Activated naive CD4-positive, alpha-beta T cell treated with anti-CD3 and anti-CD28 coated beads for 36 hours (primary cell): ENCODE data around the gene EXD2. TPM values are rescaled to one million over a fixed set of nuclear protein-coding genes. Genes with fewer than 3 reads are reported as not detected.
"Not testable (repeated sequence)": the region's sequence is repeated elsewhere in the genome, so short reads cannot be mapped to it uniquely, and the experiment has no call there.

Source experiments
- CTCF ChIA-PET: fragments of 350-600 bp; sonication (Branson Sonifier 250); formaldehyde crosslinking; loops from one replicate; lab custom pipeline; 2021; ENCODE audit warnings: antibody characterized with exemption; lab: Charles Lee
- DNase-seq: peaks from one replicate; pipeline ENCODE4 v3.0.0-alpha.2; 2020
- H3K27ac Mint-ChIP-seq: one replicate; pipeline ENCODE4 v1.8.0; 2021; ENCODE audit warnings: mild to moderate bottlenecking, mixed read lengths
- H3K27me3 Mint-ChIP-seq: one replicate; pipeline ENCODE4 v1.8.0; 2021; ENCODE audit warnings: low read depth, mixed read lengths
- H3K36me3 Mint-ChIP-seq: one replicate; pipeline ENCODE4 v1.8.0; 2021; ENCODE audit warnings: low read depth, mixed read lengths
- H3K4me1 Mint-ChIP-seq: one replicate; pipeline ENCODE4 v1.8.0; 2021; ENCODE audit warnings: low read depth, mixed read lengths
- H3K4me3 Mint-ChIP-seq: one replicate; pipeline ENCODE4 v1.8.0; 2021; ENCODE audit warnings: mild to moderate bottlenecking, moderate library complexity, mixed read lengths
- H3K9me3 Mint-ChIP-seq: one replicate; pipeline ENCODE4 v1.8.0; 2021; ENCODE audit warnings: mixed read lengths
- intact Hi-C: fragments of 100-400 bp; cut with micrococcal nuclease; formaldehyde crosslinking; loops from one replicate; pipeline ENCODE4 v1.15.1; 2023
- total RNA-seq, 2 experiments: library from RNA; stranded (reverse); gene quantifications; one replicate each; pipeline ENCODE4 v1.2.3, GENCODE V29; 2021

The EXD2 gene
- total RNA-seq, 2 experiments from 2014 or later, result 11.8 to 12.7 TPM

DNA sequence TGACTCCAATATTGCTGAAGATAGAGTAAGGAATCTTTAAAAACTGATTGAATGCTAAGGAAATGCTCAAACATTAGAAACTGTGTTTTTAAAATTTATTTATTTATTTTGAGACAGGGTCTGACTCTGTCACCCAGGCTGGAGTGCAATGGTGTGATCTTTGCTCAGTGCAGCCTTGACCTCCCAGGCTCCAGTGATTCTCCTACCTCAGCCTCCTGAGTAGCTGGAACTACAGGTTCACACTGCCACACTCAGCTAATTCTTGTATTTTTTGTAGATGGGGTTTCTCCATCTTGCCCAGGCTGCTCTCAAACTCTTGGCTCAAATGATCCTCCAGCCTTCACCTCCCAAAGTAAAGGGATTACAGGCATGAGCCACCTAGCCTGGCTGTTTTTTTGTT is 35.1 kb upstream of the EXD2 start:
- Mint-ChIP-seq H3K36me3 (peaks cover 4% of the 10 kb centered on the region), H3K9me3 (no peaks in the 10 kb centered on the region), H3K4me3 (no peak overlapping the region), H3K27me3 (peaks cover 6% of the 10 kb centered on the region), H3K27ac (no peak overlapping the region), H3K4me1 (peaks cover 5% of the 10 kb centered on the region)
- DNase-seq, result no peak
- intact Hi-C loops, result no loop called here
- CTCF ChIA-PET, result interaction anchor here (1.2 kb wide), 1 partner anchor 27 kb away, joined by 5 read pairs; no protein-coding TSS in a partner anchor

DNA sequence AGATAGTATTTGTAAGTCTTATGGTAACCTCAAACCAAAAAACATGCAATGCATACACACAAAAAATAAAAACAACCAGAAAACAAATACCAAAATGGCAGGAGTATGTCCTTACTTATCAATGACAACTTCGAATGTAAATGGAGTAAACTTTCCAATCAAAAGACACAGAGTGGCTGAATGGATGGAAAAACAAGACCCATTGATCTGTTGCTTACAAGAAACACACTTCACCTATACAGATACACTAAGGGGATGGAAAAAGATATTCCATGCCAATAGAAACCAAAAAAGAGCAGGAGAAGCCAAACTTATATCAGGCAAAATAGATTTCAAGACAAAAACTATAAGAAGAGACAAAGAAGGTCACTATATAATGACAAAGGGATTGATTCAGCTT is 29.7 kb upstream of the EXD2 start:
- Mint-ChIP-seq H3K9me3 (peaks cover 4% of the 10 kb centered on the region), H3K27ac (no peak overlapping the region), H3K4me1 (no peaks in the 10 kb centered on the region), H3K27me3 (peaks cover 6% of the 10 kb centered on the region), H3K4me3 (no peak overlapping the region), H3K36me3 (peaks cover 2% of the 10 kb centered on the region)
- CTCF ChIA-PET, result no interaction called here
- no peak for DNase-seq
- intact Hi-C loops, result no loop called here

DNA sequence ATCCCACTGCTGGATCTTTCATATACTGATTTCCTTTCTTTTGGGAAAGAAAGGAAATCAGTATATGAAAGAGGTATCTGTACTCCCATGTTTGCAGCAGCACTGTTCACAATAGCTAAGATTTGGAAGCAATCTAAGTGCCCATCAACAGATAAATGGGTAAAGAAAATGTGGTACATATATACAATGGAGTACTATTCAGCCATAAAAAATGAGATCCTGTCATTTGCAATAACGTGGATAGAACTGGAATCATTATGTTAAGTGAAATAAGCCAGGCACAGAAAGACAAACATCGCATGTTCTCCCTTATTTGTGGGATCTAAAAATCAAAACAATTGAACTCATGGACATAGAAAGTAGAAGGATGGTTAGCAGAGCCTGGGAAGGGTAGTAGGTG is 25.5 kb upstream of the EXD2 start:
- H3K4me1 Mint-ChIP-seq, intact Hi-C loops, CTCF ChIA-PET, DNase-seq, H3K36me3 Mint-ChIP-seq, H3K27ac Mint-ChIP-seq, H3K4me3 Mint-ChIP-seq, H3K9me3 Mint-ChIP-seq, H3K27me3 Mint-ChIP-seq: not testable (repeated sequence)

DNA sequence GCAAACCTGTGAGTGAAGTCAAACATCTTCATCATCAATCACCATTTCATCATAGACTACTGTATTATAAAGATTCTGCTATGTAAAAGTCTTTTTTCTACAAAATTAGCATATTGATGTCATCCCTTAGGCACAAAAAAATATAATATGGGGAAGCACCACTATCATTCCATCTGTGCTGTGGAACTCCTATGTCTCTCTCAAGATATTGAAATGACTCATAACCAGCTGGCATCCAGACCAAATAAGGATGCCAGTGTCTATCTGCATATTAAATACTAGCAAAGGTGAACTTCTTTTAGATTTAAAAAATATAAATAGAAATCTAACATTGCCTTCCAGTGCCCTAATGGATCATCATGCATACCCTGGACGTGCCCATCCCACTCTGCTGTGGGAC is 20.5 kb upstream of the EXD2 start:
- Mint-ChIP-seq H3K27me3 (no peaks in the 10 kb centered on the region), H3K4me1 (no peaks in the 10 kb centered on the region), H3K9me3 (no peaks in the 10 kb centered on the region), H3K27ac (no peak overlapping the region), H3K36me3 (no peaks in the 10 kb centered on the region), H3K4me3 (no peak overlapping the region)
- CTCF ChIA-PET, result no interaction called here
- intact Hi-C loops, result no loop called here
- DNase-seq, result no peak

DNA sequence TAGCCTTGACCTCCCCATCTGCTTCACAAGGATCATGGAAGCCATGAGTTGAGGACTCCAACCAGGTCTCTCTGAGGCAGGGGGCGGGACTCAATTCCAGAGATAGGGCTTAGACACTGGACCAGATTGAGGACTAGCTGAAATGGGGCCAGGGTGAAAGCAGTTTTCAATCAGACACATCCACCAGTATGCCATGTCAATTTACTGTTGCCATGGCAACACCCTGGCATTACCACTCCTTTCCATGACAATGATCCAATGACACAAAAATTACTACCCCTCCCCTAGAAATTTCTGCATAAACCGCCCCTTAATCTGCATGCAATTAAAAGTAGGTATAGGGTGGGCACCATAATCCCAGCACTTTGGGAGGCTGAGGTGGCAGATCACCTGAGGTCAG is 19.7 kb upstream of the EXD2 start:
- no peaks in the 10 kb centered on the region for H3K27me3 Mint-ChIP-seq
- H3K36me3 Mint-ChIP-seq, result no peaks in the 10 kb centered on the region
- no peaks in the 10 kb centered on the region for H3K9me3 Mint-ChIP-seq
- no peak overlapping the region for H3K27ac Mint-ChIP-seq
- DNase-seq, result no peak
- intact Hi-C loops, result no loop called here
- CTCF ChIA-PET, result no interaction called here
- H3K4me1 Mint-ChIP-seq, result no peaks in the 10 kb centered on the region
- H3K4me3 Mint-ChIP-seq, result no peak overlapping the region

DNA sequence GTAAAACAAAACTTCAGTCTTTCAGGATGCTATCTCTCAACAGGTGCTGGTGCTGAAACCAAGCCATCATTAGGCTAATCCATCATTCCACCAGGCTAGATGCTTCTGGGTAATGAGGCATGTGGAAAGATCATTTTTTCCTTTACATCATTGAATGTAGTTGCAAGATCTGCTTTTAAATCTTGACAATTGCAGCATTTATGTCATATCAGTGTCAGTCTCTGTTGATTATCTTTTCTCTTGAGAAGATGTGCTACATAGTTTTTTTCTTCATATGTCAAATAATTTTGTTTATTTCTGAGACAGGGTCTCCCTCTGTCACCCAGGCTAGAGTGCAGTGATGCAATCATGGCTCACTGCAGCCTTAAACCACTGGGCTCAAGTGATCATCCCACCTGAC is 16.2 kb upstream of the EXD2 start:
- CTCF ChIA-PET, result interaction anchor here (0.6 kb wide), 1 partner anchor 247 kb away, joined by 3 read pairs; no protein-coding TSS in a partner anchor
- Mint-ChIP-seq H3K27me3 (no peaks in the 10 kb centered on the region), H3K4me1 (no peaks in the 10 kb centered on the region), H3K4me3 (no peak overlapping the region), H3K9me3 (no peaks in the 10 kb centered on the region), H3K27ac (no peak overlapping the region), H3K36me3 (no peaks in the 10 kb centered on the region)
- no peak for DNase-seq
- intact Hi-C loops, result no loop called here

DNA sequence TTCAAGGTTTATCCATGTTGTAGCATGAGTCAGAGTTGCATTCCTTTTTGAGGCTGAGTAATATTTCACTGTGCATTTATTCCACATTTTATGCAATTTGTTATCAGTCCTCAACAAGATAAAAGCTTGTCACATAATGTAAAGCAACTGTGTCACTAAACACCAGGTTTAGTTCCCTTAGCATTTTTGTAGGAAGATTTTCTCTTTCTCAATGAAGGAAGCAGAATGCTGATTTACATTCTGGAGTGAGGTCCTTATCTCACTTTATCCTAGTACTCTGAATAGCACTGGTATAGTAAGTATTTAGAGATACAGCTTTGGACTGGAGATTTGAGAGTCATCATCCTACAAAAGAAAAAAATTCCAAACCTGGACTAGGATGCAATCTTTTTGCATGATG is 9.8 kb upstream of the EXD2 start:
- Mint-ChIP-seq H3K27me3 (no peaks in the 10 kb centered on the region), H3K9me3 (no peaks in the 10 kb centered on the region), H3K36me3 (no peaks in the 10 kb centered on the region), H3K4me3 (no peak overlapping the region), H3K27ac (no peak overlapping the region), H3K4me1 (no peaks in the 10 kb centered on the region)
- intact Hi-C loops, result no loop called here
- no peak for DNase-seq
- CTCF ChIA-PET, result interaction anchor here (0.7 kb wide), 1 partner anchor 14 kb away, joined by 4 read pairs; no protein-coding TSS in a partner anchor

DNA sequence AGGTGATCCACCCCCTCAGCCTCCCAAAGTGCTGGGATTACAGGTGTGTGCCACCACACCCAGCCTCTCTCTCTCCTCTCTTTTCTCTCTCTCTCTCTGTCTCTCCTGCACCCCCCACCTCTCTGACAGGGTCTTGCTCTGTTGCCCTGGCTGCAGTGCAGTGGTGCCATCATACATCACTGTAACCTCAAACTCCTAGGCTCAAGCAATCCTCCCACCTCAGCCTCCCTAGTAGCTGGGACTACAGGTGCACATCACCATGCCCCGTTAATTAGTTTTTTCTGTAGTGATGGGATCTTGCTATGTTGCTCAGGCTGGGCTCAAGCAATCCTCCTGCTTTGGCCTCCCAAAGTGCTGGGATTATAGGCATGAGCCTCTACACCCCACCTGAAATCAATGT is 8.7 kb upstream of the EXD2 start:
- H3K36me3 Mint-ChIP-seq, DNase-seq, H3K4me1 Mint-ChIP-seq, CTCF ChIA-PET, H3K9me3 Mint-ChIP-seq, H3K27me3 Mint-ChIP-seq, intact Hi-C loops, H3K4me3 Mint-ChIP-seq, H3K27ac Mint-ChIP-seq: not testable (repeated sequence)

DNA sequence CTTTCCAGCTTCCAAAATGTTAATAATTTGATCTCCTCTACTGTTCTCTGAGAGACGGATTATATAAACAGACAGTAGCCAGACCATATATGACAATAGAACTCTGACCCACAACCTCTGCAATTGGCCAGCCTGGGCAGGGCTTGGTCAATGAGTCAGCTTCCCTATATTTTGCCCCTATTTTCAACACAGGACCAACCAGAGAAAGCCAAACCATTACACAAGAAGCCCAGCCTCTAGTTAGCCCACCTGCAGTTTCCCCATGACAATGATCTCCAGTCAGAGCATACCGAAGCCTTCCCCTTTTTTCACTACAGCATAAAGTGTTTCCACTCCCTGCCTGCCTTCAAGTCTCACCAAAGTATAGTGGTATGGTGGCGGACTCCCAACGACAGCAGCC is 7.6 kb upstream of the EXD2 start:
- Mint-ChIP-seq H3K27ac (no peak overlapping the region), H3K36me3 (no peaks in the 10 kb centered on the region), H3K4me1 (no peaks in the 10 kb centered on the region), H3K4me3 (no peak overlapping the region), H3K27me3 (no peaks in the 10 kb centered on the region), H3K9me3 (no peaks in the 10 kb centered on the region)
- DNase-seq, result no peak
- CTCF ChIA-PET, result no interaction called here
- intact Hi-C loops, result no loop called here

DNA sequence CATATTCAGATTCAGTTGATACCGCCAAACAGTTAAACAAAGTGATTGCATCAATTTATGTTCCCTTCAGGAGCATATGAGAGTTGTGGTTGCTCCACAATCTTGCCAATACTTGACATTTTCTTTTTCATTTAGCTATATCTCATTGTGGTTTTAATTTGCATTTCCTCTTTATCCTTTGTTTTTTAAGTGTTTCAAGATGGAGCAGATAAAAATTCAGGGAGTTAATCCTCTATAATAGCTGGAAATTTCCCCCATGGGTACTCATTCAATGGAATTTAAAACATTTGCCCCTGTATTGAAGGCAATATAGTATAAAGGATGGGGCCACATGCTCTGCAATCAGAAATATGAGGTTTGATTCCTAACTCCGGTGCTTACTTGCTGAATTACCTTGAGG is 1.1 kb upstream of the EXD2 start:
- no peak overlapping the region for H3K4me3 Mint-ChIP-seq
- DNase-seq, result no peak
- intact Hi-C loops, result loop anchor here (5.0 to 10.0 kb wide), 2 partner anchors 205 to 1373 kb away; partner anchors contain the start of genes RAD51B and ZFYVE26
- CTCF ChIA-PET, result interaction anchor here (1.2 kb wide), 1 partner anchor 61 kb away, joined by 7 read pairs; no protein-coding TSS in a partner anchor
- peaks cover 23% of the 10 kb centered on the region for H3K4me1 Mint-ChIP-seq
- H3K36me3 Mint-ChIP-seq, result no peaks in the 10 kb centered on the region
- no peak overlapping the region for H3K27ac Mint-ChIP-seq
- H3K9me3 Mint-ChIP-seq, result no peaks in the 10 kb centered on the region
- no peaks in the 10 kb centered on the region for H3K27me3 Mint-ChIP-seq

DNA sequence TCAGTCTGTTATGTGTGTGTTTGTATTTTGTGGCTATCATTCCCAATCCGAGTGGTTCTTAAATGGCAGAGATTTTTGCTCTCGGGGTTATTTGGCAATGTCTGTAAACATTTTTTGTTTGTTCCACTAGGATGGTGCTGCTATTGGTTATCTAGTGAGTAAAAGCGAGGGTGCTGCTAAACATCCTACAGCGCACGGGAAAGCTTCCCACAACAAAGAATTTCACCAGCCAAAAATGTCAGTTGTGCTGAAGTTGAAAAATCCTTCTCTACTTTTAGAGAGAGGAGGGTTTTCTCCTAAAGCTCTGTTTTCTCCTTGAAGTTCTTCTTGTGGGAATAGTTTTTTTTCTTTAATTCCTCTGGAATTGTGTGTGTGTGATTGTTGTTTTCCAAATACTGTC is 2.4 kb downstream of the EXD2 start:
- H3K4me1 Mint-ChIP-seq, result peaks cover 23% of the 10 kb centered on the region
- H3K36me3 Mint-ChIP-seq, result no peaks in the 10 kb centered on the region
- H3K4me3 Mint-ChIP-seq, result peak overlapping the region; percentile 31
- peak; percentile 19 for DNase-seq
- no peak overlapping the region for H3K27ac Mint-ChIP-seq
- H3K27me3 Mint-ChIP-seq, result no peaks in the 10 kb centered on the region
- H3K9me3 Mint-ChIP-seq, result no peaks in the 10 kb centered on the region
- intact Hi-C loops, result loop anchor here (5.0 to 10.0 kb wide), 2 partner anchors 209 to 1376 kb away; partner anchors contain the start of genes RAD51B and ZFYVE26
- CTCF ChIA-PET, result no interaction called here

DNA sequence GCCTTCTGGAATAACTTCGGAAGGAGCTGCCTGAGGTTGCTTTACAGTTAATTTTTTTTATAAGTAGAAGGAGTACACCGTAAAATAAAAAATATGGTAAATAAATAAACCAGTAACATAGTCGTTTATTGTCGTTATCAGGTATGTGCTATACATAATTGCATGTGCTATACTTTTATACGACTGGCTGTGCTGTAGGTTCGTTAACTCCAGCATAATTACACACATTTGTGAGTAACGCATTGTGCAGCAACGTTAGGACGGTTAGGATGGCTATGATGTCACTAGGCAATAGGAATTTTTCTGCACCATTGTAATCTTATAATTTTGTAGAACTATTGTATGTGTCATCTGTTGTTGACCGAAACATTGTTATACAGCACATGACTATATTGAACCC is 8.5 kb downstream of the EXD2 start:
- no peaks in the 10 kb centered on the region for H3K4me1 Mint-ChIP-seq
- H3K9me3 Mint-ChIP-seq, result no peaks in the 10 kb centered on the region
- no peaks in the 10 kb centered on the region for H3K27me3 Mint-ChIP-seq
- H3K36me3 Mint-ChIP-seq, result no peaks in the 10 kb centered on the region
- CTCF ChIA-PET, result interaction anchor here (1.1 kb wide), 1 partner anchor 43 kb away, joined by 4 read pairs; no protein-coding TSS in a partner anchor
- H3K27ac Mint-ChIP-seq, result no peak overlapping the region
- no peak overlapping the region for H3K4me3 Mint-ChIP-seq
- intact Hi-C loops, result loop anchor here (10.0 kb wide), 1 partner anchor 215 kb away; no protein-coding TSS in a partner anchor
- DNase-seq, result no peak

DNA sequence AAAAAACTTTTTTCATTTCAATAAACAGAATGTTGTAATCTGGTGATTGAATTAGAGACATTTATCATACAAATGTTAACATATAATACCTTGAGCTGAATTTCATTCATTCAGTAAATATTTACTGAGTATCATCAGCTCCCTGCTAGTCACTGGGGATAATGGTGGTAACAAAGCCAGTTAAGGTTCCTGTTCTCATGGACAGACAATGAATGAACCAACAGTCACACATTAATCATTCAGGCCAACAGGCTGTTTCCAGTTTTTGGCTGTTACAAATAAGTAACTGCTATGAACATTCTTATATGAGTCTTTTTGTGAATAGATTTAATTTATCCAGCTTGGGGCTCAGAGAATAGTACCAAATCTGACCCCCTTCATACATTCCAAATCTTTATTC is 13.5 kb downstream of the EXD2 start:
- CTCF ChIA-PET, result no interaction called here
- no peak overlapping the region for H3K27ac Mint-ChIP-seq
- no peak for DNase-seq
- intact Hi-C loops, result no loop called here
- H3K9me3 Mint-ChIP-seq, result no peaks in the 10 kb centered on the region
- no peaks in the 10 kb centered on the region for H3K27me3 Mint-ChIP-seq
- no peak overlapping the region for H3K4me3 Mint-ChIP-seq
- H3K4me1 Mint-ChIP-seq, result peaks cover 2% of the 10 kb centered on the region
- no peaks in the 10 kb centered on the region for H3K36me3 Mint-ChIP-seq
